Liver (tissue), 9 donors: Measurements from ENCODE around the gene AHCY. TPM values are rescaled to one million over a fixed set of nuclear protein-coding genes. Genes with fewer than 3 reads are reported as not detected.
"Not testable (repeated sequence)": the region's sequence is repeated elsewhere in the genome, so short reads cannot be mapped to it uniquely, and the experiment has no call there.

Experiments used
- DNase-seq: peaks from one replicate; pipeline ENCODE4 v3.0.0-alpha.2; 2017; ENCODE audit warnings: low spot score
- H3K27ac ChIP-seq, 2 donors: one replicate each; pipeline ENCODE4 v1.7.0; 2013; ENCODE audit warnings: inconsistent platforms in 2 of 2, low read length in 2 of 2, control low read depth in 1 of 2, low read depth in 1 of 2, mild to moderate bottlenecking in 1 of 2
- H3K27me3 ChIP-seq, 4 donors: one replicate each; pipeline versions ENCODE4 v1.6.1 to v1.7.0; 2013; ENCODE audit warnings: low read length in 3 of 4, inconsistent platforms in 1 of 4, mild to moderate bottlenecking in 1 of 4, moderate library complexity in 1 of 4; ENCODE audit not compliant: control insufficient read depth in 4 of 4, insufficient read depth in 4 of 4
- H3K36me3 ChIP-seq, 4 donors: one replicate each; pipeline versions ENCODE4 v1.6.1 to v1.7.0; 2013; ENCODE audit warnings: low read length in 3 of 4, mild to moderate bottlenecking in 3 of 4, low read depth in 1 of 4, moderate library complexity in 1 of 4; ENCODE audit not compliant: control insufficient read depth in 4 of 4, insufficient read depth in 3 of 4
- H3K4me1 ChIP-seq, 4 donors: one replicate each; pipeline versions ENCODE4 v1.6.1 to v1.7.0; 2013; ENCODE audit warnings: low read length in 3 of 4, mild to moderate bottlenecking in 3 of 4, moderate library complexity in 1 of 4; ENCODE audit not compliant: control insufficient read depth in 4 of 4, insufficient read depth in 4 of 4
- H3K4me3 ChIP-seq, 3 donors: one replicate each; pipeline versions ENCODE4 v1.6.1 to v1.7.0; 2013; ENCODE audit warnings: low read length in 3 of 3, control low read depth in 1 of 3, low read depth in 1 of 3, mild to moderate bottlenecking in 1 of 3
- H3K9ac ChIP-seq, 2 donors: one replicate each; pipeline ENCODE4 v1.7.0; 2013; ENCODE audit warnings: low read length in 2 of 2, mild to moderate bottlenecking in 2 of 2, moderate library complexity in 2 of 2, control low read depth in 1 of 2, low read depth in 1 of 2
- H3K9me3 ChIP-seq, 4 donors: one replicate each; pipeline versions ENCODE4 v1.6.1 to v1.7.0; 2013; ENCODE audit warnings: low read length in 3 of 4; ENCODE audit not compliant: control insufficient read depth in 4 of 4
- GABPA ChIP-seq, 2 donors: IDR thresholded peaks in 1 of 2; conservative IDR thresholded peaks in 1 of 2; 2 replicates each; pipeline ENCODE4 v1.6.1; 2016; ENCODE audit warnings: antibody characterized with exemption in 2 of 2, mild to moderate bottlenecking in 1 of 2, moderate library complexity in 1 of 2
- HNF4A ChIP-seq, 2 donors: conservative IDR thresholded peaks; 2 replicates each; pipeline ENCODE4 v1.6.1; 2016; ENCODE audit warnings: antibody characterized with exemption in 2 of 2, mild to moderate bottlenecking in 2 of 2
- HNF4G ChIP-seq: IDR thresholded peaks from 2 replicates; pipeline ENCODE4 v1.6.1; 2016; ENCODE audit warnings: antibody characterized with exemption
- JUND ChIP-seq, 2 donors: IDR thresholded peaks; 2 replicates each; pipeline ENCODE4 v1.6.1; 2016; ENCODE audit warnings: antibody characterized with exemption in 2 of 2
- RAD21 ChIP-seq, 2 donors: IDR thresholded peaks; 2 replicates each; pipeline ENCODE4 v1.6.1; 2016; ENCODE audit warnings: antibody characterized with exemption in 2 of 2, mild to moderate bottlenecking in 2 of 2
- SP1 ChIP-seq: IDR thresholded peaks from 2 replicates; pipeline ENCODE4 v1.6.1; 2018; ENCODE audit warnings: antibody characterized with exemption, mild to moderate bottlenecking
- TAF1 ChIP-seq: conservative IDR thresholded peaks from 2 replicates; pipeline ENCODE4 v1.6.1; 2016; ENCODE audit warnings: antibody characterized with exemption, mild to moderate bottlenecking
- WGBS: extraction: QIAGEN DNeasy Blood & Tissue Kit; methylation state at CpG from one replicate; pipeline ENCODE4 v1.1.7; 2013; 5-methylcytosine and 5-hydroxymethylcytosine counted together
- polyA plus RNA-seq, 2 donors: library from polyadenylated mRNA; stranded (reverse) in 1 of 2; unstranded in 1 of 2; fragments of 200-250 nt in 1 of 2; fragments of >200 nt in 1 of 2; fragmentation: Nextera tagmentation in 1 of 2; extraction: Ambion mirVana in 1 of 2; gene quantifications; one replicate each; pipeline versions ENCODE4 v1.2.1 to v1.2.3, GENCODE V29; 2013 to 2015
- total RNA-seq, 2 donors: library from RNA; depleted of rRNA; stranded (reverse); fragments of >200 nt; gene quantifications; one replicate each; pipeline ENCODE4 v1.2.3, GENCODE V29; 2014
- TF ChIP-seq, protein P1 (sequence below): IDR thresholded peaks from 2 replicates; pipeline ENCODE4 v1.6.1; 2016; ENCODE audit warnings: antibody characterized with exemption
- TF ChIP-seq, protein P2 (sequence below): IDR thresholded peaks from 2 replicates; pipeline ENCODE4 v1.6.1; 2016; ENCODE audit warnings: antibody characterized with exemption, mild to moderate bottlenecking
- TF ChIP-seq, protein P3 (sequence below): IDR thresholded peaks from 2 replicates; pipeline ENCODE4 v1.6.1; 2016; ENCODE audit warnings: antibody characterized with exemption
- TF ChIP-seq, protein P4 (sequence below): IDR thresholded peaks from 2 replicates; pipeline ENCODE4 v1.6.1; 2016; ENCODE audit warnings: antibody characterized with exemption
- TF ChIP-seq, protein P5 (sequence below): fragments of 150-350 bp; IDR thresholded peaks from 2 replicates; pipeline ENCODE4 v1.5.1; 2017; ENCODE audit warnings: improper control_type of control experiment, low read depth, low read length; ENCODE audit not compliant: missing input control
- donor health status: healthy.
- donor health status: healthy.
- donor health status: healthy.
- donor health status: healthy.
- donor health status: healthy.

Gene AHCY
- total and polyA plus RNA-seq, 4 donors, result 56.0 to 138 (median 113) TPM

DNA sequence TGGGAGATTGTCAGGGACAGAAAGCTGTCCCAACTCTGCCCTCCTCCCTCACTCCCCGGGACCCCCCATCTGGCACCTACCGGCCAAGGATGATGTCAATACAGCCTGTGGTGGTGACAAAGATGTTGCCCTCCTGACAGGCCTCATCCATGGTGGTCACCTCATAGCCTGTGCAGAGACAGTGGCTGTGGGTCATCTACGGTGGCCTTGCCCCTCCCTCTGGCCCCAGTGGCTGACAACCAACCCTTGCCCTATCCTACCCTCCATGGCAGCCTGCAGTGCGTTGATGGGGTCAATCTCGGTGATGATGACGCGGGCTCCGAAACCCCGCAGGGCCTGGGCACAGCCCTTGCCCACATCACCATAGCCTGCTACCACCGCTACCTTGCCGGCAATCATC, 12.7 kb downstream of the AHCY start:
- Histone ChIP-seq H3K9ac (no peak overlapping the region), H3K4me1 (no peaks in the 10 kb centered on the region), H3K4me3 (no peak overlapping the region), H3K27me3 (no peaks in the 10 kb centered on the region), H3K9me3 (no peaks in the 10 kb centered on the region), H3K27ac (no peak overlapping the region), H3K36me3 (peaks cover 15 to 73% (median 51%) of the 10 kb centered on the region in 4 donors)
- TF ChIP-seq, protein P1, sequence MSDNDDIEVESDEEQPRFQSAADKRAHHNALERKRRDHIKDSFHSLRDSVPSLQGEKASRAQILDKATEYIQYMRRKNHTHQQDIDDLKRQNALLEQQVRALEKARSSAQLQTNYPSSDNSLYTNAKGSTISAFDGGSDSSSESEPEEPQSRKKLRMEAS, result no peak
- DNase-seq, result no peak
- 97% methylated on average over 11 of the region's 11 CpGs for WGBS

DNA sequence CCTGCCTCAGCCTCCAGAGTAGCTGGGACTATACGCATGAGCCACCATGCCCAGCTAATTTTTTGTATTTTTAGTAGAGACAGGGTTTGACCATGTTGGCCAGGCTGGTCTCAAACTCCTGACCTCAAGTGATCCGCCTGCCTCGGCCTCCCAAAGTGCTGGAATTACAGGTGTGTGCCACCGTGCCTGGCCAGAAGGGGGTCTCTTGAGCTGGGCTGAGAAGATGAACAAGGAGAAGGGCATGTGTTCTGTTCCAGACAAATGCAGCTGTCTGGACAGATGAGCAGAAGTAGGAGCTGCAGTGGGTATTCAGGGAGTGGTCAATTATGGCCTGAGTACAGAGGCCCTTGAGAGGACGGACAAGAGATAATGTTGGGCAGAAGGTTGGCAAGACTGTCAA, 15.7 kb downstream of the AHCY start:
- peaks cover 27 to 72% (median 58%) of the 10 kb centered on the region in 4 donors for H3K36me3 ChIP-seq
- not testable (repeated sequence) for H3K27ac ChIP-seq, H3K27me3 ChIP-seq, H3K9ac ChIP-seq, H3K4me1 ChIP-seq, H3K9me3 ChIP-seq, DNase-seq, H3K4me3 ChIP-seq
- WGBS, result 97% methylated on average over 5 of the region's 5 CpGs

DNA sequence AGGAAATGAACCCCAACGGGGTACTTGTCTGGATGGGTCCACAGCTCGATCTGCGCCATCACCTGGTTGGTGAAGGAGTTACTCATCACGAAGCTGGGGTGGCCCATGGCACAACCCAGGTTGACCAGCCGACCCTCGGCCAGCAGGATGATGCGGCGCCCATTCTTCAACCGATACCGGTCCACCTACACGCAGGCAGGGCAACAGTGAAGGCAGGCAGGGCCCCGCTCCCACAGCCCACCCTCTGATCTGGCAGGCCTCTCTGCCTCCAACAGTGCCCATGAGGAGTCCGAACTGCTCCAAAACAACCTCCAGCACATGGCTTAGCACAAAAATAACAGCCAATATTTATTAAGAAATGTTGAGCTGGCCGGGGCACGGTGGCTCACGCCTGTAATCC, 17.7 kb downstream of the AHCY start:
- H3K4me1 ChIP-seq, result no peaks in the 10 kb centered on the region
- WGBS, result 96% methylated on average over 16 of the region's 16 CpGs
- no peak overlapping the region for H3K9ac ChIP-seq
- H3K27me3 ChIP-seq, result no peaks in the 10 kb centered on the region
- TF ChIP-seq TAF1, result no peak
- TF ChIP-seq GABPA (IDR thresholded peaks at IDR 0.05 in 1 of 2, conservative IDR thresholded peaks at IDR 0.05 in 1 of 2), result no peak
- no peak for TF ChIP-seq HNF4G
- TF ChIP-seq, protein P2, sequence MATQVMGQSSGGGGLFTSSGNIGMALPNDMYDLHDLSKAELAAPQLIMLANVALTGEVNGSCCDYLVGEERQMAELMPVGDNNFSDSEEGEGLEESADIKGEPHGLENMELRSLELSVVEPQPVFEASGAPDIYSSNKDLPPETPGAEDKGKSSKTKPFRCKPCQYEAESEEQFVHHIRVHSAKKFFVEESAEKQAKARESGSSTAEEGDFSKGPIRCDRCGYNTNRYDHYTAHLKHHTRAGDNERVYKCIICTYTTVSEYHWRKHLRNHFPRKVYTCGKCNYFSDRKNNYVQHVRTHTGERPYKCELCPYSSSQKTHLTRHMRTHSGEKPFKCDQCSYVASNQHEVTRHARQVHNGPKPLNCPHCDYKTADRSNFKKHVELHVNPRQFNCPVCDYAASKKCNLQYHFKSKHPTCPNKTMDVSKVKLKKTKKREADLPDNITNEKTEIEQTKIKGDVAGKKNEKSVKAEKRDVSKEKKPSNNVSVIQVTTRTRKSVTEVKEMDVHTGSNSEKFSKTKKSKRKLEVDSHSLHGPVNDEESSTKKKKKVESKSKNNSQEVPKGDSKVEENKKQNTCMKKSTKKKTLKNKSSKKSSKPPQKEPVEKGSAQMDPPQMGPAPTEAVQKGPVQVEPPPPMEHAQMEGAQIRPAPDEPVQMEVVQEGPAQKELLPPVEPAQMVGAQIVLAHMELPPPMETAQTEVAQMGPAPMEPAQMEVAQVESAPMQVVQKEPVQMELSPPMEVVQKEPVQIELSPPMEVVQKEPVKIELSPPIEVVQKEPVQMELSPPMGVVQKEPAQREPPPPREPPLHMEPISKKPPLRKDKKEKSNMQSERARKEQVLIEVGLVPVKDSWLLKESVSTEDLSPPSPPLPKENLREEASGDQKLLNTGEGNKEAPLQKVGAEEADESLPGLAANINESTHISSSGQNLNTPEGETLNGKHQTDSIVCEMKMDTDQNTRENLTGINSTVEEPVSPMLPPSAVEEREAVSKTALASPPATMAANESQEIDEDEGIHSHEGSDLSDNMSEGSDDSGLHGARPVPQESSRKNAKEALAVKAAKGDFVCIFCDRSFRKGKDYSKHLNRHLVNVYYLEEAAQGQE, result no peak
- TF ChIP-seq HNF4A (conservative IDR thresholded peaks at IDR 0.05), result no peak
- no peak for TF ChIP-seq SP1
- TF ChIP-seq, protein P3, sequence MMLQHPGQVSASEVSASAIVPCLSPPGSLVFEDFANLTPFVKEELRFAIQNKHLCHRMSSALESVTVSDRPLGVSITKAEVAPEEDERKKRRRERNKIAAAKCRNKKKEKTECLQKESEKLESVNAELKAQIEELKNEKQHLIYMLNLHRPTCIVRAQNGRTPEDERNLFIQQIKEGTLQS, result no peak
- TF ChIP-seq, protein P4, sequence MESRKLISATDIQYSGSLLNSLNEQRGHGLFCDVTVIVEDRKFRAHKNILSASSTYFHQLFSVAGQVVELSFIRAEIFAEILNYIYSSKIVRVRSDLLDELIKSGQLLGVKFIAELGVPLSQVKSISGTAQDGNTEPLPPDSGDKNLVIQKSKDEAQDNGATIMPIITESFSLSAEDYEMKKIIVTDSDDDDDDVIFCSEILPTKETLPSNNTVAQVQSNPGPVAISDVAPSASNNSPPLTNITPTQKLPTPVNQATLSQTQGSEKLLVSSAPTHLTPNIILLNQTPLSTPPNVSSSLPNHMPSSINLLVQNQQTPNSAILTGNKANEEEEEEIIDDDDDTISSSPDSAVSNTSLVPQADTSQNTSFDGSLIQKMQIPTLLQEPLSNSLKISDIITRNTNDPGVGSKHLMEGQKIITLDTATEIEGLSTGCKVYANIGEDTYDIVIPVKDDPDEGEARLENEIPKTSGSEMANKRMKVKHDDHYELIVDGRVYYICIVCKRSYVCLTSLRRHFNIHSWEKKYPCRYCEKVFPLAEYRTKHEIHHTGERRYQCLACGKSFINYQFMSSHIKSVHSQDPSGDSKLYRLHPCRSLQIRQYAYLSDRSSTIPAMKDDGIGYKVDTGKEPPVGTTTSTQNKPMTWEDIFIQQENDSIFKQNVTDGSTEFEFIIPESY, result no peak
- TF ChIP-seq RAD21 (IDR thresholded peaks at IDR 0.05), result no peak
- no peak for TF ChIP-seq JUND (IDR thresholded peaks at IDR 0.05)
- TF ChIP-seq, protein P1, result no peak
- TF ChIP-seq, protein P5, sequence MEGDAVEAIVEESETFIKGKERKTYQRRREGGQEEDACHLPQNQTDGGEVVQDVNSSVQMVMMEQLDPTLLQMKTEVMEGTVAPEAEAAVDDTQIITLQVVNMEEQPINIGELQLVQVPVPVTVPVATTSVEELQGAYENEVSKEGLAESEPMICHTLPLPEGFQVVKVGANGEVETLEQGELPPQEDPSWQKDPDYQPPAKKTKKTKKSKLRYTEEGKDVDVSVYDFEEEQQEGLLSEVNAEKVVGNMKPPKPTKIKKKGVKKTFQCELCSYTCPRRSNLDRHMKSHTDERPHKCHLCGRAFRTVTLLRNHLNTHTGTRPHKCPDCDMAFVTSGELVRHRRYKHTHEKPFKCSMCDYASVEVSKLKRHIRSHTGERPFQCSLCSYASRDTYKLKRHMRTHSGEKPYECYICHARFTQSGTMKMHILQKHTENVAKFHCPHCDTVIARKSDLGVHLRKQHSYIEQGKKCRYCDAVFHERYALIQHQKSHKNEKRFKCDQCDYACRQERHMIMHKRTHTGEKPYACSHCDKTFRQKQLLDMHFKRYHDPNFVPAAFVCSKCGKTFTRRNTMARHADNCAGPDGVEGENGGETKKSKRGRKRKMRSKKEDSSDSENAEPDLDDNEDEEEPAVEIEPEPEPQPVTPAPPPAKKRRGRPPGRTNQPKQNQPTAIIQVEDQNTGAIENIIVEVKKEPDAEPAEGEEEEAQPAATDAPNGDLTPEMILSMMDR, result no peak
- H3K36me3 ChIP-seq, result peaks cover 21 to 71% (median 51%) of the 10 kb centered on the region in 4 donors
- DNase-seq, result no peak
- no peaks in the 10 kb centered on the region for H3K9me3 ChIP-seq
- H3K4me3 ChIP-seq, result no peak overlapping the region
- no peak overlapping the region for H3K27ac ChIP-seq
